EL (cell line): ENCODE data around the gene ARL11.

Experiments used
- DNase-seq: peaks from one replicate; pipeline ENCODE4 v3.0.0-alpha.2; 2016

Gene ARL11

GRCh38 chr13:49615836-49616675 lies 12.3 kb upstream of the ARL11 start:
- no peak for DNase-seq

GRCh38 chr13:49616676-49617065 lies 11.6 kb upstream of the ARL11 start:
- no peak for DNase-seq

GRCh38 chr13:49620170-49620621 lies 8.1 kb upstream of the ARL11 start:
- no peak for DNase-seq

- DNase-seq: no peak
Observed at GRCh38 chr13:49622174-49622946, 5.9 kb upstream of the ARL11 start.

GRCh38 chr13:49624229-49624628 lies 4.1 kb upstream of the ARL11 start:
- no peak for DNase-seq

- no peak for DNase-seq
Observed at GRCh38 chr13:49625392-49626079, 2.8 kb upstream of the ARL11 start.

- no peak for DNase-seq
Observed at GRCh38 chr13:49629196-49629938, 1.1 kb downstream of the ARL11 start.

GRCh38 chr13:49629947-49630346 lies 1.6 kb downstream of the ARL11 start:
- DNase-seq: peak; percentile 23

- no peak for DNase-seq
Observed at GRCh38 chr13:49630580-49630979, 2.3 kb downstream of the ARL11 start.

GRCh38 chr13:49632156-49632555 lies 3.8 kb downstream of the ARL11 start:
- DNase-seq: no peak

GRCh38 chr13:49633710-49634109 lies 5.4 kb downstream of the ARL11 start:
- no peak for DNase-seq

GRCh38 chr13:49635599-49636433 lies 7.5 kb downstream of the ARL11 start:
- DNase-seq: peak; percentile 43

GRCh38 chr13:49636705-49637104 lies 8.4 kb downstream of the ARL11 start:
- DNase-seq: no peak

GRCh38 chr13:49638030-49638743 lies 9.9 kb downstream of the ARL11 start:
- no peak for DNase-seq

- DNase-seq: no peak
Observed at GRCh38 chr13:49638744-49639072, 10.4 kb downstream of the ARL11 start.

- peak; percentile 83 for DNase-seq
Observed at GRCh38 chr13:49641801-49642291, 13.5 kb downstream of the ARL11 start.

- DNase-seq: no peak
Observed at GRCh38 chr13:49643035-49643646, 14.8 kb downstream of the ARL11 start.

GRCh38 chr13:49645451-49645850 lies 17.1 kb downstream of the ARL11 start:
- DNase-seq: no peak

- DNase-seq: no peak
Observed at GRCh38 chr13:49646688-49647087, 18.4 kb downstream of the ARL11 start.

- DNase-seq: peak; percentile 39
Observed at GRCh38 chr13:49649244-49649962, 21.1 kb downstream of the ARL11 start.
